Measurements from ENCODE around the gene ATXN1.
A peak's percentile ranks its signal among the peaks of the same experiment; 100 is the strongest.

The ATXN1 gene

DNA sequence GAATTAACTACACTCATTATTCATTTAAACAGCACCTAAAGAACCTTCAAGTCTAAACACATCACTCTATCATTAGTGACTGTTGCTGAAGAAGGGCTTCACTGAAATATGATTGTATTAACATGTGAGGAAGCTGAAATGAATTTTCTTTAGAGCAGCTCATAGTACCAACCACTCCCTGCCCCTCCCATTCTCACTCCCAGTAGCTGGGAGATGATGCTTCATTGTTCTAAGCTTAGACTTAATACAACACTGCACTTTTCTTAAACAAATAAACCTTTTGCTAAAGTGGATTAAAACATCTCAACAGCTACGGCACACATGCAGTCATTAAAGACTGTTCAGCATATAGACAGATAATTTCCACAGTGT, 63.1 kb downstream of the ATXN1 start:
- H2AFZ ChIP-seq (ENCODE audit: low read length) = no peak overlapping the region
- peak overlapping the region; percentile 76 for H3K4me2 ChIP-seq (ENCODE audit: low read depth, low read length, poor library complexity, severe bottlenecking)
- no peak for TF ChIP-seq EZH2phosphoT487 (IDR thresholded peaks at IDR 0.05; ENCODE audit: borderline replicate concordance)
- peaks cover 7% of the 10 kb centered on the region for H4K20me1 ChIP-seq (ENCODE audit: insufficient read depth, low read length, poor library complexity, severe bottlenecking)
- no peaks in the 10 kb centered on the region for H3K9me2 ChIP-seq (replicated peaks; ENCODE audit: low read depth, low read length)
- H3K4me1 ChIP-seq (ENCODE audit: insufficient read depth, low read length, poor library complexity, severe bottlenecking) = peaks cover 39% of the 10 kb centered on the region
- no peak overlapping the region for H3K4me3 ChIP-seq (ENCODE audit: low read length, poor library complexity, severe bottlenecking)
- H3K79me2 ChIP-seq (ENCODE audit: insufficient read depth, low read length) = peaks cover 47% of the 10 kb centered on the region
- H3K9me3 ChIP-seq (ENCODE audit: insufficient read depth, low read depth, low read length) = no peaks in the 10 kb centered on the region
- H3K36me3 ChIP-seq (ENCODE audit: insufficient read depth, low read length) = no peaks in the 10 kb centered on the region
- no peaks in the 10 kb centered on the region for H3K27me3 ChIP-seq (ENCODE audit: insufficient read depth, low read length, poor library complexity, severe bottlenecking)
- no peak overlapping the region for H3K9ac ChIP-seq (ENCODE audit: low read depth, low read length, poor library complexity, severe bottlenecking)
- no peaks in the 10 kb centered on the region for H3F3A ChIP-seq (ENCODE audit: low read depth)

DNA sequence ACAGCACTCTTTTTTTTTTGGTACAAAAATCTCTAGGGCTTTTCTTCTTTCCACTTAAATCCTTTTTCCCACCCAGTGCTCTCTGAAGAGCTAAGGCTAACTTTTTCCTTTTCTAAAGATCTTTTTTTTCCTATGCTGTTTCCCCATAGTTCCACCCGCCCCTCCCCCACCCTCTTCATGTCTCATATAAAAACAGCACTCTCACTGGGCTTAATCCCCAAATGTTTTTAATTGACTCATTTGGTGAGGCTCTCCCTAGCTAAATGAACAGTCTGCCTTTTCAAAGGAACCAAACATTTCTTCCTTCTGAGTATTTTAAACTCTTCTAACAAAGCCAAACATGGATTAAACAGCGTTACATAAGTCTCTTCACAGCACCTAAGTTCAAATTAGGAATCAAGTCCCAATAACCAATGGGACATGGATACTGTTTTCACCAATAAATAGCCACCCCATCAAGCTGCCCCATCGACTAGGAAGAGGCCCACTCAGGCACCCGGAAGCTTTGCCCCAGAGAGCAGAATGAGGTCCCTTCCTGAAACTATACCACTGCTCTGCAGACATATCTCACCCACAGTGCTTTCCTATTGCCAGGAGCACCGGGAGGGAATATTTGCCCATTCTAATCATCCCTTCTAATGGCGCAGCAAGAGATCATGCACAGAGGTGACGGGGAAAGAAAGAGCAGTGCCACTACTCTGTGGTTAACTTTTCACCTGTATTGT, 63.7 kb downstream of the ATXN1 start:
- TF ChIP-seq EZH2phosphoT487 (IDR thresholded peaks at IDR 0.05; ENCODE audit: borderline replicate concordance) = no peak
- TF ChIP-seq, protein P1, sequence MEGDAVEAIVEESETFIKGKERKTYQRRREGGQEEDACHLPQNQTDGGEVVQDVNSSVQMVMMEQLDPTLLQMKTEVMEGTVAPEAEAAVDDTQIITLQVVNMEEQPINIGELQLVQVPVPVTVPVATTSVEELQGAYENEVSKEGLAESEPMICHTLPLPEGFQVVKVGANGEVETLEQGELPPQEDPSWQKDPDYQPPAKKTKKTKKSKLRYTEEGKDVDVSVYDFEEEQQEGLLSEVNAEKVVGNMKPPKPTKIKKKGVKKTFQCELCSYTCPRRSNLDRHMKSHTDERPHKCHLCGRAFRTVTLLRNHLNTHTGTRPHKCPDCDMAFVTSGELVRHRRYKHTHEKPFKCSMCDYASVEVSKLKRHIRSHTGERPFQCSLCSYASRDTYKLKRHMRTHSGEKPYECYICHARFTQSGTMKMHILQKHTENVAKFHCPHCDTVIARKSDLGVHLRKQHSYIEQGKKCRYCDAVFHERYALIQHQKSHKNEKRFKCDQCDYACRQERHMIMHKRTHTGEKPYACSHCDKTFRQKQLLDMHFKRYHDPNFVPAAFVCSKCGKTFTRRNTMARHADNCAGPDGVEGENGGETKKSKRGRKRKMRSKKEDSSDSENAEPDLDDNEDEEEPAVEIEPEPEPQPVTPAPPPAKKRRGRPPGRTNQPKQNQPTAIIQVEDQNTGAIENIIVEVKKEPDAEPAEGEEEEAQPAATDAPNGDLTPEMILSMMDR (conservative IDR thresholded peaks at IDR 0.05; ENCODE audit: low read length) = no peak
- H2AFZ ChIP-seq (ENCODE audit: low read length) = no peak overlapping the region
- peak overlapping the region; percentile 76 for H3K4me2 ChIP-seq (ENCODE audit: low read depth, low read length, poor library complexity, severe bottlenecking)
- peaks cover 51% of the 10 kb centered on the region for H3K79me2 ChIP-seq (ENCODE audit: insufficient read depth, low read length)
- H3K4me3 ChIP-seq (ENCODE audit: low read length, poor library complexity, severe bottlenecking) = no peak overlapping the region
- H3K9ac ChIP-seq (ENCODE audit: low read depth, low read length, poor library complexity, severe bottlenecking) = no peak overlapping the region
- H3K9me2 ChIP-seq (replicated peaks; ENCODE audit: low read depth, low read length) = no peaks in the 10 kb centered on the region
- H3K4me1 ChIP-seq (ENCODE audit: insufficient read depth, low read length, poor library complexity, severe bottlenecking) = peaks cover 39% of the 10 kb centered on the region
- no peaks in the 10 kb centered on the region for H3K27me3 ChIP-seq (ENCODE audit: insufficient read depth, low read length, poor library complexity, severe bottlenecking)
- H3K36me3 ChIP-seq (ENCODE audit: insufficient read depth, low read length) = no peaks in the 10 kb centered on the region
- H4K20me1 ChIP-seq (ENCODE audit: insufficient read depth, low read length, poor library complexity, severe bottlenecking) = peaks cover 7% of the 10 kb centered on the region
- no peaks in the 10 kb centered on the region for H3F3A ChIP-seq (ENCODE audit: low read depth)
- H3K9me3 ChIP-seq (ENCODE audit: insufficient read depth, low read depth, low read length) = no peaks in the 10 kb centered on the region

DNA sequence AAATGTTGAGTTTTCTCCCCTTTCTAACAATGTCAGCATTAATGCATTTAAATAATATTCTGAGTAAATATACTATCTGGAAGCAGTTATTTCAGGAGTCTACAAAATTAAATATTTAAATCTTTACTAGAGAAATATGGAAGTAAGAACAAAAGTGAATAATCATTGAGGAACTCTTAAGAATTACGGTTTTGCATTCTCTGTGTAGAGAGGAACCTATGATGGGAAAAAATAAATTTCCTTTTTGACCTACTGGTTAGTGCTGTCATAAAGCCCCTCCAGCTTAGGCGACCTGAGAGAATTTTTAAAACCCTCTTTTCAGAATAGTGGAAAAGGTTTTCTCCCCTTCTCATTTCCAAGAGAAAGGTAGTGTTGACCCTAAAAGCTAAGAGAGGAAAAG, 64.8 kb downstream of the ATXN1 start:
- H3K36me3 ChIP-seq (ENCODE audit: insufficient read depth, low read length) = no peaks in the 10 kb centered on the region
- no peaks in the 10 kb centered on the region for H3K9me2 ChIP-seq (replicated peaks; ENCODE audit: low read depth, low read length)
- no peak overlapping the region for H3K4me2 ChIP-seq (ENCODE audit: low read depth, low read length, poor library complexity, severe bottlenecking)
- no peaks in the 10 kb centered on the region for H3F3A ChIP-seq (ENCODE audit: low read depth)
- peaks cover 52% of the 10 kb centered on the region for H3K79me2 ChIP-seq (ENCODE audit: insufficient read depth, low read length)
- no peak overlapping the region for H2AFZ ChIP-seq (ENCODE audit: low read length)
- H3K4me1 ChIP-seq (ENCODE audit: insufficient read depth, low read length, poor library complexity, severe bottlenecking) = peaks cover 39% of the 10 kb centered on the region
- H3K4me3 ChIP-seq (ENCODE audit: low read length, poor library complexity, severe bottlenecking) = no peak overlapping the region
- H3K9ac ChIP-seq (ENCODE audit: low read depth, low read length, poor library complexity, severe bottlenecking) = no peak overlapping the region
- H3K27me3 ChIP-seq (ENCODE audit: insufficient read depth, low read length, poor library complexity, severe bottlenecking) = no peaks in the 10 kb centered on the region
- no peaks in the 10 kb centered on the region for H3K9me3 ChIP-seq (ENCODE audit: insufficient read depth, low read depth, low read length)
- H4K20me1 ChIP-seq (ENCODE audit: insufficient read depth, low read length, poor library complexity, severe bottlenecking) = peaks cover 7% of the 10 kb centered on the region
- no peak for TF ChIP-seq EZH2phosphoT487 (IDR thresholded peaks at IDR 0.05; ENCODE audit: borderline replicate concordance)

DNA sequence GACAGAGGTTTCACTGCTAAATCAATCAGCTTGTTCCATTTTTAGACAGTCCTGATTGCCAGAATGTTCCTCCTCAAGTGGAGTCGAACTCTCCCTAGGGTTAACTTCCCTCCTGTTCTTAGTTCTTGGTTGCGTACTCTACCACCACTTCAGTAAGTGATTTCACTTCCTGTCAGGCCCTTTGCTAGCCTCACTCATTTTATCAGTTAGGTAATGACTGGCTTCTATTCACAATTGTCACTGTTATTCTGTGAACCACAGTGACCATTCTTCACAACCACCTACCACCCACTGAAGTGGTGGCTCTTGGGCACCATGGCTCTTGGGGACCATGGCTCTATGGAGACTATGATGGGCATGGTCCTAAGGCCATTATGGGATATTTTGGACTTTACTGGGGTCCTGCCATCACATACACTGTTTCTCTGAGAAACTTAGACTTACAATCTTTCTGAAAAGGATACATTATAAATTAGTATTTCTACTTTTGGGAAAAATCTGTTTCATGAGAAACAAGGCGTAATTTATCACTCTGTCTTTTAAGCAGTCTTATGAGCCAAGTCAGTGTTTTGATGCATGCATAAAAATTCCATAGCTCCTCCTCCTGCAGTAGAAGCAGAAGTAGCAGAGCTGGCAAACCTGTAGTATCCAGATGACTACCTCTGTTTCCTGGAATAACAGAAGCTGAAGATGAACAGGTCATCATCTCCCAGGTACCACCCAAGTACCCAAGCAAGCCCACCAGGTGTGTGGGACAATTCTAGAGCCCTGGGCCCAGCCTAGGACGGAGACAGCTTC, 66.3 kb downstream of the ATXN1 start:
- Histone ChIP-seq H3F3A (ENCODE audit: low read depth) (no peaks in the 10 kb centered on the region), H3K79me2 (ENCODE audit: insufficient read depth, low read length) (peaks cover 58% of the 10 kb centered on the region), H3K4me2 (ENCODE audit: low read depth, low read length, poor library complexity, severe bottlenecking) (no peak overlapping the region), H3K4me3 (ENCODE audit: low read length, poor library complexity, severe bottlenecking) (no peak overlapping the region), H3K27me3 (ENCODE audit: insufficient read depth, low read length, poor library complexity, severe bottlenecking) (no peaks in the 10 kb centered on the region), H3K36me3 (ENCODE audit: insufficient read depth, low read length) (no peaks in the 10 kb centered on the region), H3K4me1 (ENCODE audit: insufficient read depth, low read length, poor library complexity, severe bottlenecking) (peaks cover 29% of the 10 kb centered on the region), H3K9me2 (replicated peaks; ENCODE audit: low read depth, low read length) (no peaks in the 10 kb centered on the region), H4K20me1 (ENCODE audit: insufficient read depth, low read length, poor library complexity, severe bottlenecking) (peaks cover 7% of the 10 kb centered on the region), H3K9ac (ENCODE audit: low read depth, low read length, poor library complexity, severe bottlenecking) (no peak overlapping the region), H3K9me3 (ENCODE audit: insufficient read depth, low read depth, low read length) (no peaks in the 10 kb centered on the region), H2AFZ (ENCODE audit: low read length) (no peak overlapping the region)
- TF ChIP-seq, protein P1 (conservative IDR thresholded peaks at IDR 0.05; ENCODE audit: low read length) = no peak
- no peak for TF ChIP-seq EZH2phosphoT487 (IDR thresholded peaks at IDR 0.05; ENCODE audit: borderline replicate concordance)

All from Loucy (cell line).